GM12878 (cell line): ENCODE results near the gene RAB34. TPM values are rescaled to one million over a fixed set of nuclear protein-coding genes. Genes with fewer than 3 reads are reported as not detected.

Experiments used
- ATF2 ChIP-seq: IDR thresholded peaks from 2 replicates; pipeline ENCODE4 v1.6.1; 2012; ENCODE audit warnings: low read length, inconsistent platforms
- BCL11A ChIP-seq: IDR thresholded peaks from 2 replicates; pipeline ENCODE4 v1.6.1; 2011; ENCODE audit warnings: low read depth, low read length
- BCL3 ChIP-seq: IDR thresholded peaks from 2 replicates; pipeline ENCODE4 v1.6.1; 2011; ENCODE audit warnings: borderline replicate concordance, low read depth, mild to moderate bottlenecking, moderate library complexity, low read length; ENCODE audit not compliant: insufficient read depth, poor library complexity, severe bottlenecking
- CREB1 ChIP-seq: IDR thresholded peaks from 2 replicates; pipeline ENCODE4 v1.6.1; 2012; ENCODE audit warnings: low read depth, mild to moderate bottlenecking, inconsistent platforms
- E2F8 ChIP-seq: fragments of 450-650 bp; IDR thresholded peaks from 2 replicates; pipeline ENCODE4 v1.6.1; 2018; ENCODE audit warnings: mild to moderate bottlenecking, low read depth, moderate library complexity; ENCODE audit not compliant: partially characterized antibody
- KAT2A ChIP-seq: conservative IDR thresholded peaks from 2 replicates; pipeline ENCODE4 v1.6.1; 2011; ENCODE audit warnings: low read depth, low read length; ENCODE audit not compliant: control insufficient read depth
- NFYA ChIP-seq: IDR thresholded peaks from 2 replicates; pipeline ENCODE4 v1.6.1; 2011; ENCODE audit warnings: low read depth, mild to moderate bottlenecking, low read length, improper control_type of control experiment, borderline replicate concordance
- NFYB ChIP-seq: IDR thresholded peaks from 2 replicates; pipeline ENCODE4 v1.6.1; 2011; ENCODE audit warnings: low read depth, mild to moderate bottlenecking, low read length, improper control_type of control experiment, moderate library complexity; ENCODE audit not compliant: insufficient read depth
- NR2C1 ChIP-seq: fragments of 450-650 bp; IDR thresholded peaks from 2 replicates; pipeline ENCODE4 v1.6.1; 2017; ENCODE audit warnings: antibody characterized with exemption, mild to moderate bottlenecking, moderate library complexity
- PKNOX1 ChIP-seq: fragments of 450-650 bp; IDR thresholded peaks from 2 replicates; pipeline ENCODE4 v1.6.1; 2016; ENCODE audit warnings: mild to moderate bottlenecking
- POLR2A ChIP-seq: IDR thresholded peaks from 2 replicates; pipeline ENCODE4 v1.6.1; 2011; ENCODE audit warnings: low read depth, mild to moderate bottlenecking, low read length
- POU2F2 ChIP-seq: IDR thresholded peaks from 3 replicates; pipeline ENCODE4 v1.6.1; 2011; ENCODE audit warnings: low read depth, mild to moderate bottlenecking, low read length, borderline replicate concordance
- RAD51 ChIP-seq: fragments of 450-650 bp; IDR thresholded peaks from 2 replicates; pipeline ENCODE4 v1.6.1; 2016; ENCODE audit warnings: moderate library complexity, mild to moderate bottlenecking, inconsistent platforms
- RBBP5 ChIP-seq: fragments of 200-600 bp; sonication (generic); conservative IDR thresholded peaks from 2 replicates; pipeline ENCODE4 v1.6.1; 2016
- SMAD5 ChIP-seq: IDR thresholded peaks from 2 replicates; pipeline ENCODE4 v1.6.1; 2016; ENCODE audit warnings: antibody characterized with exemption, low read depth
- SMARCA5 ChIP-seq: fragments of 450-650 bp; IDR thresholded peaks from 2 replicates; pipeline ENCODE4 v1.6.1; 2017; ENCODE audit warnings: mild to moderate bottlenecking
- SREBF1 ChIP-seq: IDR thresholded peaks from 2 replicates; pipeline ENCODE4 v1.6.1; 2012; ENCODE audit warnings: mild to moderate bottlenecking, low read length
- SUPT20H ChIP-seq: IDR thresholded peaks from 2 replicates; pipeline ENCODE4 v1.6.1; 2011; ENCODE audit warnings: low read depth, mild to moderate bottlenecking, low read length, moderate library complexity, borderline replicate concordance; ENCODE audit not compliant: control insufficient read depth
- TBL1XR1 ChIP-seq: IDR thresholded peaks from 2 replicates; pipeline ENCODE4 v1.6.1; 2012; ENCODE audit warnings: low read depth, low read length, improper control_type of control experiment
- TCF12 ChIP-seq: IDR thresholded peaks from 2 replicates; pipeline ENCODE4 v1.6.1; 2011; ENCODE audit warnings: low read depth, mild to moderate bottlenecking, low read length
- ZBTB11 ChIP-seq: fragments of 450-650 bp; formaldehyde crosslinking; IDR thresholded peaks from 2 replicates; pipeline ENCODE4 v1.5.0; 2022; ENCODE audit warnings: mild to moderate bottlenecking, missing genetic modification characterization
- ZSCAN29 ChIP-seq: fragments of 450-650 bp; IDR thresholded peaks from 2 replicates; pipeline ENCODE4 v1.6.1; 2017; ENCODE audit warnings: mild to moderate bottlenecking, moderate library complexity
- polyA plus RNA-seq, 11 experiments: library from polyadenylated mRNA; depleted of rRNA in 4 of 11; unstranded in 6 of 11; stranded (reverse) in 5 of 11; fragments of >200 nt; fragmentation: Nextera tagmentation in 4 of 11; fragmentation: Illumina TruSeq in 1 of 11; extraction: Ambion mirVana in 4 of 11; extraction: Trizol in 1 of 11; gene quantifications; 1 replicate in 1 of 11; 2 replicates in 10 of 11; pipeline versions ENCODE4 v1.2.1 to v1.2.3, GENCODE V29; 2011 to 2016; ENCODE audit warnings: inconsistent platforms in 2 of 11, missing spikeins in 2 of 11, low read depth in 1 of 11
- total RNA-seq, 4 experiments: library from RNA; depleted of rRNA in 3 of 4; stranded (reverse); fragments of >200 nt in 3 of 4; fragmentation: Illumina TruSeq in 1 of 4; extraction: Trizol in 1 of 4; gene quantifications; 2 replicates each; pipeline versions ENCODE4 v1.2.1 to v1.2.3, GENCODE V29; 2013 to 2021

The RAB34 gene
- total and polyA plus RNA-seq, 10 of the 15 experiments (the other 5 are each of a cell fraction or from before 2014, with no cell fraction given): 0.37 to 46.4 (median 32.8) TPM

- TF ChIP-seq ZBTB11 (no peak), TBL1XR1 (peak; percentile 86), PKNOX1 (no peak), ATF2 (no peak), SREBF1 (no peak), KAT2A (no peak), SMAD5 (no peak), RAD51 (no peak), SMARCA5 (no peak), E2F8 (no peak), NFYB (no peak), POU2F2 (no peak), POLR2A (no peak), NFYA (no peak), RBBP5 (no peak), SUPT20H (no peak), BCL11A (peak; percentile 73), CREB1 (no peak), NR2C1 (no peak), ZSCAN29 (no peak), BCL3 (peak; percentile 95), TCF12 (peak; percentile 100)
Measured at GRCh38 chr17:28738680-28739384, 21.2 kb upstream of the RAB34 start (continued).
